Upper lobe of right lung (tissue), 1 donor: ENCODE measurements around the gene NPIPB2. TPM values are rescaled to one million over a fixed set of nuclear protein-coding genes. Genes with fewer than 3 reads are reported as not detected.

Source experiments
- ATAC-seq: fragments of 200-7000 bp; cut with Tn5 transposase; one replicate; pipeline ENCODE4 v1.9.1; 2020; ENCODE audit warnings: mild to moderate bottlenecking, moderate library complexity
- DNase-seq: peaks from one replicate; pipeline ENCODE4 v3.0.0-alpha.2; 2020
- H3K27ac ChIP-seq: fragments of 200-600 bp; one replicate; pipeline ENCODE4 v1.8.0; 2022
- H3K27me3 ChIP-seq: fragments of 200-600 bp; one replicate; pipeline ENCODE4 v1.8.0; 2022; ENCODE audit warnings: mild to moderate bottlenecking
- H3K36me3 ChIP-seq: fragments of 200-600 bp; one replicate; pipeline ENCODE4 v1.8.0; 2022
- H3K4me1 ChIP-seq: fragments of 200-600 bp; one replicate; pipeline ENCODE4 v1.8.0; 2022
- H3K4me3 ChIP-seq: fragments of 200-600 bp; one replicate; pipeline ENCODE4 v1.8.0; 2022; ENCODE audit warnings: mild to moderate bottlenecking
- H3K9me3 ChIP-seq: fragments of 200-600 bp; one replicate; pipeline ENCODE4 v1.8.0; 2022
- CTCF ChIP-seq: fragments of 200-600 bp; IDR thresholded peaks from one replicate; pipeline ENCODE4 v1.8.0; 2022; ENCODE audit warnings: antibody characterized with exemption
- intact Hi-C: fragments of 100-400 bp; cut with DNase I; formaldehyde crosslinking; loops from one replicate; pipeline ENCODE4 v1.11.0; 2022
- total RNA-seq: library from RNA; stranded (reverse); fragmentation: NEBNext Ultra II Directional; extraction: Animal tissue kit (Norgen Biotek cat#: 25700); gene quantifications from one replicate; pipeline ENCODE4 v1.2.1, GENCODE V29; 2021
- donor health status: DM: no; HTN: yes; CAD: no; lungs with severe emphysema.

Gene NPIPB2
- total RNA-seq, 1 donor from 2014 or later = 6.3 TPM

- H3K27me3 ChIP-seq = no peaks in the 10 kb centered on the region
- ATAC-seq (no peak), DNase-seq (no peak)
- intact Hi-C loops = no loop called here
- no peak overlapping the region for H3K27ac ChIP-seq
- H3K36me3 ChIP-seq = peaks cover 43% of the 10 kb centered on the region
- H3K4me1 ChIP-seq = peaks cover 19% of the 10 kb centered on the region
- TF ChIP-seq CTCF = no peak
- H3K9me3 ChIP-seq = no peaks in the 10 kb centered on the region
- H3K4me3 ChIP-seq = no peak overlapping the region
Measured at GRCh38 chr16:11896486-11897176, 45.2 kb downstream of the NPIPB2 start.

GRCh38 chr16:11893571-11893970, 48.3 kb downstream of the NPIPB2 start:
- H3K27me3 ChIP-seq = no peaks in the 10 kb centered on the region
- H3K4me1 ChIP-seq = no peaks in the 10 kb centered on the region
- no peak for DNase-seq
- no peak for ATAC-seq
- intact Hi-C loops = no loop called here
- peaks cover 70% of the 10 kb centered on the region for H3K36me3 ChIP-seq
- no peak overlapping the region for H3K4me3 ChIP-seq
- no peaks in the 10 kb centered on the region for H3K9me3 ChIP-seq
- no peak overlapping the region for H3K27ac ChIP-seq
- TF ChIP-seq CTCF = no peak

GRCh38 chr16:11892761-11893160, 49.1 kb downstream of the NPIPB2 start:
- ATAC-seq (no peak), DNase-seq (no peak)
- Histone ChIP-seq H3K27me3 (no peaks in the 10 kb centered on the region), H3K4me3 (no peak overlapping the region), H3K9me3 (no peaks in the 10 kb centered on the region), H3K4me1 (no peaks in the 10 kb centered on the region), H3K27ac (no peak overlapping the region), H3K36me3 (peaks cover 78% of the 10 kb centered on the region)
- TF ChIP-seq CTCF = no peak
- intact Hi-C loops = no loop called here

GRCh38 chr16:11890231-11890965, 51.4 kb downstream of the NPIPB2 start:
- no peak for TF ChIP-seq CTCF
- ATAC-seq (no peak), DNase-seq (no peak)
- Histone ChIP-seq H3K36me3 (peaks cover 90% of the 10 kb centered on the region), H3K27me3 (no peaks in the 10 kb centered on the region), H3K4me3 (no peak overlapping the region), H3K9me3 (no peaks in the 10 kb centered on the region), H3K4me1 (no peaks in the 10 kb centered on the region), H3K27ac (no peak overlapping the region)
- intact Hi-C loops = no loop called here

- DNase-seq = no peak
- no peaks in the 10 kb centered on the region for H3K27me3 ChIP-seq
- TF ChIP-seq CTCF = no peak
- no peak overlapping the region for H3K27ac ChIP-seq
- no peak for ATAC-seq
- H3K4me3 ChIP-seq = no peak overlapping the region
- H3K9me3 ChIP-seq = no peaks in the 10 kb centered on the region
- H3K4me1 ChIP-seq = no peaks in the 10 kb centered on the region
- peaks cover 97% of the 10 kb centered on the region for H3K36me3 ChIP-seq
- intact Hi-C loops = no loop called here
Measured at GRCh38 chr16:11886881-11887280, 55.0 kb downstream of the NPIPB2 start.
